Ureter (tissue), 1 donor: Measurements from ENCODE around the gene TMEM38A. TPM values are rescaled to one million over a fixed set of nuclear protein-coding genes. Genes with fewer than 3 reads are reported as not detected.
A peak's percentile ranks its signal among the peaks of the same experiment; 100 is the strongest.

Source experiments
- DNase-seq: peaks from one replicate; pipeline ENCODE4 v3.0.0-alpha.2; 2020; ENCODE audit warnings: low spot score
- total RNA-seq: library from RNA; stranded (reverse); gene quantifications from one replicate; pipeline ENCODE4 v1.2.4, GENCODE V29; 2023
- donor health status: DM: yes; HTN: yes; CAD: no.

Gene TMEM38A, protein sequence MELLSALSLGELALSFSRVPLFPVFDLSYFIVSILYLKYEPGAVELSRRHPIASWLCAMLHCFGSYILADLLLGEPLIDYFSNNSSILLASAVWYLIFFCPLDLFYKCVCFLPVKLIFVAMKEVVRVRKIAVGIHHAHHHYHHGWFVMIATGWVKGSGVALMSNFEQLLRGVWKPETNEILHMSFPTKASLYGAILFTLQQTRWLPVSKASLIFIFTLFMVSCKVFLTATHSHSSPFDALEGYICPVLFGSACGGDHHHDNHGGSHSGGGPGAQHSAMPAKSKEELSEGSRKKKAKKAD
- total RNA-seq, result 3.2 TPM

DNA sequence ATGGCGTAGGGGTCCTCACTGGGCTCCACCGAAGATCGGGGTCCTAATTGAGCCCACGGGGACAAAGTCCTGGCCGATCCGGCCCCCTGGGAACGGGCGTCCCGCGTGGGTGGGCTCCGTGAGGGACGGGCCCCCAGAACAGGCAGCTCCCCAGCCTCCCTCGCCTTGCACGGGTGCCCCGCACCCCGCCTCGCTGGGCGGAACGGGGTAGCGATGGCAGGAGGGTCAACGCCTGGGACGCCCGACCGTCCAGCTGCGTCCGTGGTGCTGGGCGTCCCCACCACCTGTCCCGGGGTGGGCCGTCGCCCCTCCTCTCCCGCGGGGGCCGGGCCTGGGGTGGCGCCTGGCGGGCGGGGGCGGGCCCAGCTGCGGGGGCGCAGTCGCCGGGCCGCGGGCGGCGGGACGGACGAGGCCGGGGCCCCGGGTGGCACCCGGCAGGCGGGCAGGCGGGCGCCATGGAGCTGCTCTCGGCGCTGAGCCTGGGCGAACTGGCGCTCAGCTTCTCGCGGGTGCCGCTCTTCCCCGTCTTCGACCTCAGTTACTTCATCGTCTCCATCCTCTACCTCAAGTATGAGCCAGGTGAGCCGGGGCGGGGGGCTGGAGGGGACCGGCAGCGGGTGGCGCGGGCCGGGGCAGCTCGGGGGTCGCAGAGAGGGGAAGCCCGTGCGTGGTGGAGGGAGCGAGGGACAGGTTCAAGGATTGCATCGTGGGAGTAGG lies at the start of gene TMEM38A:
Gene TMEM38A (plus strand): TSS at position 377 of the 717 bp plus-strand sequence. CDS start 79 bp downstream, at position 456.
- peak; percentile 52 for DNase-seq

DNA sequence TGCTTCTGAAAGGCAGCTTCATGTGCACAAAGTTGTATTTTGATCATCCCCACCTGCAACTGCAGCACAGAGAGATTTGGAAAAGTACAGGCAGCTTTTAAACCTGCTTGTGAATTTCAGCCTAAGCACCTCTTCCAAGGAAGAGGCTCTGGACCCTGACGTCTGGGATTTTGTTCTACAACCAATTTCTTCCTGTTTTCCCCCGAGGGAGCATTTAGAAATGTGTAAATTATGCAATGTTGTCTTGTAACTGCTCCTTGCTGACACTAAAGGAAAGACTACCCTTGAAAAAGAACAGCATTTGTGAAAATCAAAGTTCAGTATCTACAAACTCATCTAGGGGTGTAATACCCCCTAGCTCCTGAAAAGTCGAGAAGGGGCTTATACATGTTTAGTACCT lies 48.3 kb upstream of the TMEM38A start:
- no peak for DNase-seq

DNA sequence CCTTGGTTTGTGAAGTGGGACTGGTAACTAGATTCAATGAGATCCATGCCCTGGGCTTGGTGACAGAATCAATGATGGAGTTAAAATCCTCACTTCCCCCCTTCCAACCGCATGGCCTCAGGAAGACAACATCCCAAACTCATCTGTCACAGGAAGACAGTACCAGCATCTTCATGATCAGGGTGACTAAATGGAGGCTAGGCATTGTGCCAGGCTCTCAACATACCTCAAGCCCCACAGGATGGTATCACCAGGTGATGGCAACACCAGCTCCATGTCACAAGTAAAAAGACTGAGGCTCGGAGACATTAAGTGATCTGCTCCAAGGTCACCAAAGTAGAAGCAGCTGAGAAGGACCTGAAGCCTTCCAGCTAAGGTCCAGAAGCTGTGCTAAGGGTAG lies 47.1 kb upstream of the TMEM38A start:
- DNase-seq, result no peak

DNA sequence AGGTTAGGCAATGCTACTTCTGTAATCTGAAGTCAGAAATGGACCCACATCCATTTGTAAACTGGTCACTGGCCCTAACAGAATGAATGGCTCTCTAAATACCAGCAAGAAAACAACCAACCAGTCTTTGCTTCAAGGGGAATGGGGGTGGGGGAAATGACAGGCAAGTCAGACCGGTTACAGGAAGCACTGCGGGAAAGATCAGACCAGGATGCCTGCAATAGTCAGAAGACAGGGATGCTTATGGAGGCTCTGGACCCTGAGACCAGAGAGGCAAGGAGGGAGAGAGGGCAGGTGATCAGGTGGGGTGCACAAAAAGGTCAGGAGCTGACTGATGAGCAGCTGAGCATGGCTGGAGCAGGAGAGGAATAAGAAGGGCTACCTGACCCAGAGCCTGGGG lies 46.0 kb upstream of the TMEM38A start:
- no peak for DNase-seq

DNA sequence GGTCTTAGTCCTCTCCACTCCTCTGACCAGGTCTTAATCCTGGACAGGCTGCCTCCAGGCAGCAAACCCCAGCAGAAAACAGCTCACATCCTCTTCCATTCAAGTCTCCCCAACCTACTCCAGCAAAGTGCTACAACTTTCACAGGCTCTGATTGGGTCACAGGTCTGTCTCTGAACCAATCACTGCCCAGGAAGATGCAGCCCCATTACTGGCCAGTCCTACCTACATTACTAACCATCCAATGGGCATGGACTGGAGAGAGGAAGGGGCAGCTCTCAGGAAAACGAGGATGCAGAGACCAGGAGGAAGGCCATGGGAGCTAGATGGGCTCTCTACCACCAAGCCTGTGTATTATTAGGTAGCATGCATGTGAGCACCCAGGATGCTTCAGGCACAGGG lies 45.1 kb upstream of the TMEM38A start:
- DNase-seq, result no peak

DNA sequence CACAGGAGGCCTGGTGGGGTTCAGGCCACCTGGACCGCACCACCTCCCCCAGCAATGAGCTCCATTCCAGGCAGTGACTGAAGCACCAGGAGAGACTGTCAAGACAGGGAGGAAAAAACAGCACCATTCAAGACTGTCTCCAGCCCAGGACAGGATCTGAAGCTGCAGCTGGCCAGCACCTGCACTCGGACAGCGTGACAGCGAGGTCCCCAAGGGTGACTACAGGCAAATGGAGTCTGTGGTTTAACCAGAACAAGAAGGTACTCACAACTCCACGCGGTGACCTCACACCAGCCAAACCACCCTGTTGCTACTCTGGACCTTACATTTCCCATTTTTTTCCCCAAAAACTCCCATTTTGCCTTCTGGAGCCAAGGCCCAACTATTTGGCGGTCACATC lies 42.7 kb upstream of the TMEM38A start:
- DNase-seq, result no peak

DNA sequence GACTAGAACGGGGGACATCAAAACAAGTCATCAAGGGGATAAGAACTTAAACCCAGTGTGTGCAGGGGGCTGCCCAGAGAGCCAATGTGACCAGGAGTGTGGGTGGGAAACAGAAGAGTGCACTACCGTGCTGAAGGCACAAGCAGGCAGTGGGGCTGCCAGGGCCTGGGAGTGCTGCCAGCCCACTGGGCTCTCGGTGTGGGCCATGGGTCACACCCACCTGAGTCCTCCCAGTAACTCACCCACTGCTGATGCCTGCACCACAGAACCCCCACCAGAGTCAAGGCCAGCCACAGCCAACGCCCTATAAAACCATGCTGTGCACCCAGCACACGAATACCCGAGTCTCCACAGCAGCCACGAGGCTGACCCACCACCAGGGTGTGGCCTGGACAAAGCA lies 41.5 kb upstream of the TMEM38A start:
- no peak for DNase-seq

DNA sequence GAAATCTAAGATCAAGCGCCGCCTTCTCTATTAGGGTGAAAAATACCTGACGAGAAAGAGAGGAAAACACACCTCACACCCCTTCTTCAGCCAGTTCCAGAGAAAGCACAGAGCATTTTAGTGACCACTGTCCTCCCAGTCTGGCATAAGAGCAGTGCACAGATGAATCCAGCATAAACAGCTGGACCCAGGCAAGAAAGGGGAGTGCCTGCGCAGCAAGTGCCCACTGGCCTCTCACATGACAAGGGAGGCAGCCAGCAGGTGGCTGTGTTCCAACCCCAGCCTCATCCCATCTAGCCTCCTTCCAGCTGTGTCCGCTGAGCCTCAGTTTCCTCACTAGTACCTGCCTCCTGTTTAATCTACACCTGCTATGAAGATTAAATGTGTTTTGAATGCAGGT lies 40.9 kb upstream of the TMEM38A start:
- DNase-seq, result no peak

DNA sequence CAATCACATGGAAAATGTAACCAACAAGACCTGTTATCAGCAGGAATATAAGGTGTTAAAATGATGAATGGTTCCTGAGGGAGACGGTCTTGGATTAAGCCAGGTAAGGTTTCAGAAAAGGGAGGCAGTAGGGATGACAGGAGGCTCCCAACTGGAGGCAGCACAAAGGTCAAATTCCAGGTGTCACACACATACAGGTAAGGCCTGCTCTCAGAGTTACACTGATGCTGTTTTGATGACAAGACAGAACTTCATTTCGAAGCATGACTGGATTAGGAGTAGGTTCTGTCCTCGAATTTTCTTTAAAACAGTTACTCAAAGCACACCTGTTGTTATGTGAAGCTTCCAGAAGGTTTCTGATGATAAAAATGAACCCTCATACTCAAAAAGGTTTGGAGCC lies 40.4 kb upstream of the TMEM38A start:
- DNase-seq, result no peak

DNA sequence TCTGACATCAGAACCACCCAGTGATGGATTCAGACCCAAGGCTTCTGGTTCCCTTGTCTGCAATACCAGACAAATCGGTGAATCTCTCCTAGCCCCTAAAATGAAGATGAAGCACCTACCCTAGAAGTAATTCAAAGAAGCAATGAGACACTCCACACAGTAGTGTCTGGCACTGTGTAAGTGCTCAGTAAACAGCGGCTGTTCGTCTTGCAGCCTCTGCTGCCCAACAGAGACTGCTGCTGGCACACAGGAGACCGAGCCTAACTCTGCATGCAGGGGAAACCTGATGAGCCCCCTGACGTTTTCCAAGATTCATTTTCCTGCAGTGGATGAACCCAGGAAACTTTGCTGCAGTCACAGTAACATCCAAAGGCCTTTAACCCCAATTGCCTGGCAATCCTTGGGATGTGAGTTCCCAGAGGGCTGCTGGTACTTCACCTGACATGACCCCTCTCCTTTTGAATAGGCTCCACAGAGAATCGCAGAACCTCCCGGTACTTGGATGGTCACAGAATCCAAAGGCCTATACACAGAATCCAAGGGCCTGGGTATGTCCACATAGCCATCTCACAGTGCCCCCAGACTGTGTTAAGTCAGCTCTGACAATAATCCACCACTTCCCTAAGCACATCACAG lies 39.7 kb upstream of the TMEM38A start:
- DNase-seq, result no peak

DNA sequence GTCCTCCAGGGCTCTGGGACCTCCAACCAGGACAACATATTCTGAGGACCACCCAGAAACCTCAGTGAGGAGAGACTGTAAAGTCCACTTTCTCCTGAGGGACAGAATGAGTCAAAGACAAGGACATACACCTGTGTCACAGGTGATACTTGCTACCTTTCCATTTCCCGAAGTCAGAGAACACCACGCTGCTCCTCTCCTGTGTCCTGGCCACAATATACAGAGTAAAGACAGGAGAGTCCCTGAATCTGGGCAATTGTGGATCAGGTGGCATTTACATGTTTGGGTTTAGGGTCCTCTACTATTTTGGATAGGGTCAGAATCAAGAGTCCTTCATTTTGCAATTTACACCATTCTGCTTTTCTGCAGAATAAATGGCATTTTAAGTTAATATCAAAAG lies 37.9 kb upstream of the TMEM38A start:
- no peak for DNase-seq

DNA sequence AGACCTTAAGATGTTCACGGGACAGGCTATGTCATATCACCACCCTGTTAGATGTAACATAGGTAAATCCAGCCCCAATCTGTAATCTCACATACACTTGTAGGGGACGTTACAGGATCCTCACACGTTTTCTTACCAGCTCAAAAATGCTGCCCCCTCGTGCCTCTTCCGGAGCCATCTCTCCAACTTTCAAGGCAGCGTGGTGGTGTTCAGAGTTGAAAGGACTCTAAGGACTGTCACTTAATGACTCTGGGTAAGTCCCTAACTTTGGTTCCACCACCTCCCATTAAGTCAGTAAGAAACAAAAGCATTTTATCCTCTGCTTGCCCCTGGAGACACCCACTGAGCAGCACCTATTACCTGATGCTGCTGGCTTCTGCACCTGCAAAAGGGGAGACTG lies 37.4 kb upstream of the TMEM38A start:
- no peak for DNase-seq

DNA sequence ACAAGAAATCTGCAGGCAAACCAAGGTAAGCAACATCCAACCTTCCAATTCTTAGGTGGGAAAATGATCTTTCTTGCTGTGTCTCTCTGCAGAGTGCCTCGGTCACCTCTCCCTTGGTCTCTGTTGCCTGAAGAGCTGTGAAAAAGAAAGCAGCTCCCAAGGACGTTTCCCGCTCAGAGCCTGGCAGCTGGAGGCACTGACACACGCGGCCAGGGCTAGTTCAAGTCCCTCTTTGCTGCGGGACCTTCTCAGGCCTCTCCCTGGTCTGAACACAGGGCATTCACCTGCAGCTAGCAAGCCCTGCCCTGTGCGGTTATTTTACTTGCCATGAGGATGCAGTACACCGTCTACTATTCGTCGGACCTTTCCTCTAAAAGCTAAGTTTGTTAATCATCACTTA lies 36.7 kb upstream of the TMEM38A start:
- no peak for DNase-seq

DNA sequence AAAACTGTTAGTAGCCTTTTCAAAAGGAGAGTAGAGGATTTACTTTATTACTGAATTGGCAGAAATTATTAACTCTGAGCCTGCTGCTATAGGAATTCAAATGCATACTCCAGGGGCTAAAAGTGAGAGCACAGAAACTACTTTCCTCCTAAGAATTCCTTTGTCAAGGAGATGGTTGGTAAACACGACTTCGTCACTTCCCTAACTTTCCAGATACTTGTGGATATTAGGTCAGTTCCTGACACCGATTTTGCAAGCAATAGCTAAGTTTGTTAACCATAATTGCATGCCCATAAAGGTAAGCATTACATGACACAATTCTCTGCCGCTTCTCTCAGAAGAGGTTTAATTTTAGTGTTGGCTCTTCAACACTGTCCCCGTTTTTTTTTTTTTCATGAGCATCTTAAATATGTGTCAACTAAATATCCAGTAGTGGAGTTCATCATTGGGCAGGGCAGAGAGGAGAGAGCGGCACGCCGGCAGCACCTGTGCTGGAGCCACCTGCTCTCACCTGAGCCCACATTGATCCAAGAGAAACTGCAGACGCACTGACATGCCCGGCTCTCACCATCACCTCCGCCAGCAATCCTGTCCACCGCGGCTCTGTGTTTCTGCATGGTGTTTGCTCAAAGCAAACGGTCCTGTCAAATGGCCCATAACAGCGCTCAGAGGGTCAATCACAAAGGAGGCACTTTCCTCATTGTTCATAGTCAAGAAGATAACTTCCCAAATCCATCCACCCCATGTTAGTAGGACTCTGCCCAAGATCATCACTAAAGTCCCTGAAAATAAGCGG lies 35.6 kb upstream of the TMEM38A start:
- DNase-seq, result no peak

DNA sequence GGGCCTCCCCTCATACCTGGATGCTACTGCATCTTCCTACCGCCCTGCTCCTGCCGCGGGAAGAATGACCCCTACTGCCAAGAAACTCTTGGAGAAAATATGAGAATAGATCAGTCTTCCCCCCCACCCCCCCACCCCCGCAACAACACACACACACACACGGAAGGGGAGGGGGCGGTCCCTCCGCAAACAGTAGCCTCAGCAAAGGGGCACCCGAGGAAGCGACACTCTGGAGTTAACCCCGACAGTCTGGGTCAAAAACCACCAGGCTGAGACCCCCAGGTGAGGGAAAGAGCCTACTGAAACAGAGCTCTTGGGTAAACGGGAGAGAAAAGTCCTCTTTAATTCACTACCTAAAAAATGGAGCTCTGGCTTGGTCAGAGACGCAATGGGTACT lies 34.1 kb upstream of the TMEM38A start:
- no peak for DNase-seq

DNA sequence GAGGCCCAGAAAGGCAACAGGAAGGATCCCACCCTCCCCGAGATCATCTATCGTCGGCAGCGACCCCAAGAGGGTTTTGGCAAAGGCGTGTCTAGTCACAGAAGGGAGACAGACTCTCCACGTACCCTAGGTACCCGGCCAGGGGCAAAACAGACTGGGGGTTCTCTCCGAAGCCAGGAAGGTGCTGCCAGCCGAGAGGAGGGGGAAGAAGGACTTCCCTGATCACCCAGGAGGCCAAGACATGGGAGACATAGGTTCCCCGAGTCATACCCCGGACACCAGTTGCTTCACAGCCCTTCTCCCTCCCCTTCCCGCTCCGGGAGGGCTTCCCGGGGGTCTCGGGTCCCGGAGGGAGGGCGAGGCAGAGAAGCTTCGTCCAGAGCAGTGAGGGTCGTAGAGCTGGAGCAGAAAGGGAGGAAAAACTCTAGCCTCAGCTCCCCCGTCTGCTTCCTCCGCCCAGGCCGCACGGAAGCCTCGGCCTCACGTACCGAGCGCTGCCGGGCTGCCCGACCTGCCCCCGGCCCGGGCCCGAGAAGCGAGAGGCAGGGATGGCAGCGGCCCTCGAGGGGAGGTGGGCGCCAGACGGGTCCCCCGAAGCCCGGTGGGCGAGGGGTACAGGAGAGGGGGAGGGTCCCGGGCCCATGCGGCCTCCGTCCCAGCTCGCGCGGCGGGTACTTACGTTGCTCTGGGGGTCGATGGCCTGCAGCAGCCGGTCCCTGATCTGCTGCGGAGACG lies 33.6 kb upstream of the TMEM38A start:
- DNase-seq, result no peak

DNA sequence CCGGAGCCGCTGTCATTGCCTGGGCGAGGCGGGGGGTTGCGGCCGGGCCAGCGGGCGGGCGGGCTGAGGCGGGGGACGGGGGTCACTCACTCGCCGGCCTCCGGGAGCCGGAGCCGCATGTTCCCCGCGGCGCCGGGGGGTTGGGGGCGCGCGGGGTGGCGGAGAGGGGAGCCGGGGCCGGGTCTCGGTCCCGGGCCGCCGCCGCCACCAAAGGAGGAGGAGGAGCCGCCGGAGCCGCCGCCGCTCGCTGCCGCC lies 33.1 kb upstream of the TMEM38A start:
- no peak for DNase-seq

DNA sequence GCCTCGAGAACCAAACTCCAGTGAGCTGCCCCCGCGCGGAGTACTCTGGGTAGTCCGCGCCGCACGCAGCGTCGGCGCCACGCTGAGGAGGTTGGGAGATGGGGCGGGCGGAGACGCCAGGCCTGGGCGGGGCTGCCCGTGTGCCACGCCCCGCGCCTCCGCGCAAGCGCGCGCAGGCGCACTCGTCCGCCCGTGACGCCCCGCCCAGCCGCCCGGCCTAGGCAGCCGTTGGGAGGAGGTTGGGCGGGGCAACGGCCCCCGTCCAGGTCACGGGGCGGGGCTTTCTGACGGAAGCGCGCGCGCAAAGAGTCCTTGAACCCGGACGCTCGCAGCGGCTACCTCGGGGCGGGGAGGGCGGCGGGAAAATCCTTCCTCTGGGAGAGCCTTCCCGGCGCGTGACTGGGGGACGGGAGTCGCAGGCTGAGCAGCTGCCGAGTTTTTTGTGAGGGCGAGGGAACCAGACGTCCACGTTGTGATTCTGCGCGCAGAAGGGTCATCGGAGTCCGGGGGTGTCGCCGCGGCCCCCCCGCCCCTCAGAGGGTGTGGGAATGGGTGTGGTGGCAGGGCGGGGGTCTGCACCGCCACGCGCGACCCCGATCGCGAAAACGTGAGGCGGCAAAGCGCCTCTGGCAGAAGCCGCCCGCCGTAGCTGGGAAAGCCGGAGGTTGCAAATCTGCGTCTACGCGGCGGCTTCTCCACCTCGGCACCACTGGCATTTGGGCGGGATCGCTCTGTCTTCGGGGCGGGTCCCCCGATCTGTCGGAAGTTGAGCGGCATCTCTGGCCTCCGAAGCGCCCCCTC lies 32.6 kb upstream of the TMEM38A start, which contains the start of gene MED26:
Gene MED26 (minus strand): TSS at position 22 of the 801 bp plus-strand sequence. CDS start 261 bp downstream, outside the sequence.
- DNase-seq, result peak; percentile 95

DNA sequence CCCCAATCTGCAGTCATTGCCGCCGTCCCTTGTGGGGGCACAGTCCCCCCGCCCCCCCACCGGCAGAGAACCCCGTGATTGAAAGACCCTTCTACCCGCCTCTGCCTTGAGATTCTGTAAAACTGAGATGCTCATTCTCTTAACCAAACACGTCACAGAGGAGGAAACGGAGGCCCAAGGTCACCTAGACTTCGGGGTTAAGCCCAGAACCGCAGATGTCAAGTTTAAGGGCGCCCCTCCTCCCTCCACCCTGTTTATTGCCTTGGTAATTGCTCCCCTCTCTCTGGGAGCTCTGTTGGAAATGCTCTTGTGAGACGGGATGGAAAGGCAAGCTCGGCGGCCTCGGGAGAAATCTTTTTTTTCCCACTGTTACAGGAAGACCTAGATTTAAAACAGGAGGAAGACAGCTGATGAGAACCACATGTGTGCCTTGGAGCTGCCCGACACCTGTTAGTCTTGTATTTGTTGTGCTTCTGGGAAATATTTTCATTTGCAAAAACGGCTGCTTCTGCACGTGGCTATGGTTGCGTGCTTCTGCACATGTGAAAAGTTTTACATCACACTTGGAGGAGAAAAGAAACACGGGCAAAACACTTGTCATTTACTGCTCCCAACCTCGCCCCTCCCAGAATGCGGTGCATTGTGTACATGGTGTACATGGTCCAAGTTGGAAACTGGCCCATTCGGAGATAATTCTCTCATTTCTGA lies 31.8 kb upstream of the TMEM38A start:
- DNase-seq, result no peak

DNA sequence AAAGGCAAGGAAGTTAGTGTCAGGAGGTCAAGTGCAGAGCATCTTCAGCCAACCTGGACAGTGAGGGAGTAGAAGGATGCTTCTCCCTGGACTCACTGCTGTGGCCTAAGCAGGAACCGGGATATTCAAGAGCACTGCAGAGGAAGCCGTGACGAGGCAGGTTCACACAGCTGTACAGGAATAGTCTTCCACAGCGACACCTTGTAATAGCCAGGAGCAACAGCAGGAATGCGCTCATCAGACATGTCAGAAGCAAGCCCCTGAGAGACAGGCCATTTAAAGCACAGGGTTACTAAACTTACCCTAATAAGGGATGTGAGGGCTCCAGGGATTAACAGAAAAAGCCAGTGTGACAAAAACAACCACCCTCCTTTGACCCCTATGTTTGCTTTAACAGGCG lies 29.5 kb upstream of the TMEM38A start:
- DNase-seq, result no peak
